PFSK-1 (cell line): ENCODE measurements around the gene CEP85L.

ENCODE experiments used
- FOXP2 ChIP-seq: optimal IDR thresholded peaks from 2 replicates; pipeline ENCODE3; 2011; ENCODE audit warnings: borderline replicate concordance, control low read depth, inconsistent platforms; ENCODE audit not compliant: insufficient read depth; ENCODE audit errors: extremely low read length, extremely low read depth
- POLR2AphosphoS5 ChIP-seq: IDR thresholded peaks from 2 replicates; pipeline ENCODE4 v1.6.1; 2012; ENCODE audit warnings: low read depth, mild to moderate bottlenecking, control low read depth, low read length, moderate library complexity
- SIN3A ChIP-seq: IDR thresholded peaks from 2 replicates; pipeline ENCODE4 v1.6.1; 2012; ENCODE audit warnings: mild to moderate bottlenecking, low read length, moderate library complexity, borderline replicate concordance; ENCODE audit not compliant: insufficient read depth
- TAF1 ChIP-seq: IDR thresholded peaks from 2 replicates; pipeline ENCODE4 v1.6.1; 2012; ENCODE audit warnings: low read length, control low read depth, borderline replicate concordance; ENCODE audit not compliant: insufficient read depth
- TF ChIP-seq, protein P1 (sequence below), 2 experiments: IDR thresholded peaks; 2 replicates each; pipeline versions ENCODE4 v1.6.1 to v1.8.0; 2011 to 2012; ENCODE audit warnings: low read depth in 2 of 2, low read length in 2 of 2, control low read depth in 1 of 2, inconsistent platforms in 1 of 2, mild to moderate bottlenecking in 1 of 2, moderate library complexity in 1 of 2; ENCODE audit not compliant: insufficient read depth in 1 of 2

Gene CEP85L

DNA sequence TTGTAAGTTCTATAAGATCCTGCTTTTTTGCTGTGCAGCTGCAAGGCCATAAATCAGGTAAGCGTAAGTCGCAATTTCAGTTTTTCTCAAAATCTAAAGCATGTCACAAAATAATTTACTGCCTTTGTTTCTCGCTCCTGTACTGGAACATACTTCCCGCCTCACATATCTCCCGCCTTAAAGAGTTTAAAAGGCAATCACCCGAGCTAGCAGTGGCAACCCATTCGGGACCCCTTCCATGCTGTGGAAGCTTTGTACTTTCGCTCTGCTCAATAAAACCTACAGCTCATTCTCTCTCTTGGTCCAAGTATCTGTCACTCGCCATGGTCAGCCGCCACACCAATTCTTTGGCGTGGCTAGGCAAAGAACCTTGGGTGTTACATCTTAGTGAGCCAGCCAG lies 34.0 kb downstream of the CEP85L start:
- TF ChIP-seq, protein P1, sequence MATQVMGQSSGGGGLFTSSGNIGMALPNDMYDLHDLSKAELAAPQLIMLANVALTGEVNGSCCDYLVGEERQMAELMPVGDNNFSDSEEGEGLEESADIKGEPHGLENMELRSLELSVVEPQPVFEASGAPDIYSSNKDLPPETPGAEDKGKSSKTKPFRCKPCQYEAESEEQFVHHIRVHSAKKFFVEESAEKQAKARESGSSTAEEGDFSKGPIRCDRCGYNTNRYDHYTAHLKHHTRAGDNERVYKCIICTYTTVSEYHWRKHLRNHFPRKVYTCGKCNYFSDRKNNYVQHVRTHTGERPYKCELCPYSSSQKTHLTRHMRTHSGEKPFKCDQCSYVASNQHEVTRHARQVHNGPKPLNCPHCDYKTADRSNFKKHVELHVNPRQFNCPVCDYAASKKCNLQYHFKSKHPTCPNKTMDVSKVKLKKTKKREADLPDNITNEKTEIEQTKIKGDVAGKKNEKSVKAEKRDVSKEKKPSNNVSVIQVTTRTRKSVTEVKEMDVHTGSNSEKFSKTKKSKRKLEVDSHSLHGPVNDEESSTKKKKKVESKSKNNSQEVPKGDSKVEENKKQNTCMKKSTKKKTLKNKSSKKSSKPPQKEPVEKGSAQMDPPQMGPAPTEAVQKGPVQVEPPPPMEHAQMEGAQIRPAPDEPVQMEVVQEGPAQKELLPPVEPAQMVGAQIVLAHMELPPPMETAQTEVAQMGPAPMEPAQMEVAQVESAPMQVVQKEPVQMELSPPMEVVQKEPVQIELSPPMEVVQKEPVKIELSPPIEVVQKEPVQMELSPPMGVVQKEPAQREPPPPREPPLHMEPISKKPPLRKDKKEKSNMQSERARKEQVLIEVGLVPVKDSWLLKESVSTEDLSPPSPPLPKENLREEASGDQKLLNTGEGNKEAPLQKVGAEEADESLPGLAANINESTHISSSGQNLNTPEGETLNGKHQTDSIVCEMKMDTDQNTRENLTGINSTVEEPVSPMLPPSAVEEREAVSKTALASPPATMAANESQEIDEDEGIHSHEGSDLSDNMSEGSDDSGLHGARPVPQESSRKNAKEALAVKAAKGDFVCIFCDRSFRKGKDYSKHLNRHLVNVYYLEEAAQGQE (IDR thresholded peaks at IDR 0.05; ENCODE audit: insufficient read depth in 1 of 2, low read depth in 2 of 2, low read length in 2 of 2) = no peak
- TF ChIP-seq FOXP2 (no peak), TAF1 (no peak), SIN3A (no peak), POLR2AphosphoS5 (no peak)

DNA sequence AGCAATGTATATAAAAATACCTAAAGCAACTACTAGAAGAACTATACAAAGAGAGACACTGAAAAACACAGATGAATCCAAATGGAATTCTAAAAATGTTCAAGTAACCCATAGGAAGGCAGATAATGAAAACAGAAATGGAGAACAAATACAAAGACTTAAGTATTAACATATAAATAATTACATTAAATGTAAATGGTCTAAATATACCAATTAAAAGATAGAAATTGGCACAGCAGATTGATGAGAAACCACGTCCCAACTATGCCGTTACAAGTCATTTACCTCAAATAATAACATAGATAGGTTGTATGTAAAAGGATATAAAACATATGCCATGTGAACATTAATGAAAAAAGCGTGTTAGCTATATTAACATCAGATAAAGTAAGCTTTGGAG lies 40.1 kb downstream of the CEP85L start:
- TF ChIP-seq FOXP2 (no peak), TAF1 (no peak), SIN3A (no peak), POLR2AphosphoS5 (no peak)
- TF ChIP-seq, protein P1 (IDR thresholded peaks at IDR 0.05; ENCODE audit: insufficient read depth in 1 of 2, low read depth in 2 of 2, low read length in 2 of 2) = no peak

DNA sequence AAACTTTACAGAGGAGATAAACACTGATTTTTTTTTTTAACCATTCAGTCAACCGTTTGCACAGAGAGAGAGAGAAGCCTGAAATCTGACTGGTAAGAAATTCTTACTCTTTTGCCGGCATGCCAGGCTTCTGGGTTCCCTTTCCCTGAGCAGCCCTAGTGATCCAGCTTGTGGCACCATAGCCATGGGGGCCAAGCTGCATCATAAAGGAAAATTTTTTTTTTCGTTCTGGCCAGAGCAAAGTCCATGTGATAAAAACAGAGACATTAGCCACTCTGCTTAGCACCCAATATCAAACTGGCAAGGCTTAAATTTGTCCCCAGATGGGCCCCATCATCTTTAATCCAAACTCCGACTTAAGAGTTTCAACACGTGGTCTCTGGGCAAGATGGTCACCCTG lies 44.5 kb downstream of the CEP85L start:
- TF ChIP-seq POLR2AphosphoS5 (no peak), SIN3A (no peak), FOXP2 (no peak), TAF1 (no peak)
- TF ChIP-seq, protein P1 (IDR thresholded peaks at IDR 0.05; ENCODE audit: insufficient read depth in 1 of 2, low read depth in 2 of 2, low read length in 2 of 2) = no peak

DNA sequence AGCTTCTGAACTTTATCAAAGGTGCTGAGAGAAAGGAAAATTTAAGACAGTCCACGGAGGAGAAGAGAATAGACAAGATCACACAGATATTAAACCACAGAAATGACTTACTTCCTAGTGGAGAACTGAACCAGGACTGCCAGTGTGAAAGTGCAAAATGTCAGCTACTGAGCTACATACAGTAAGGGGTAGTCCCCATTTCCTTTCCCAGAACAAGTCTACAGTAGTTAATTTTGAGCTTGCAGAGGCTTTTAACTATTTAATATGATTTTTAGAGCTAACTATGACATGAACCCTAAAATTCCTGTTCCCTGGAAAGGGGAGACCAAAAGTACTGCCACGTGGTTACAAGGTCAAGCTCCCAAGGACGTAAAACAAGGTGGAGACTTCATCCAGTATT lies 45.1 kb downstream of the CEP85L start:
- no peak for TF ChIP-seq POLR2AphosphoS5
- TF ChIP-seq FOXP2 = no peak
- TF ChIP-seq, protein P1 (IDR thresholded peaks at IDR 0.05; ENCODE audit: insufficient read depth in 1 of 2, low read depth in 2 of 2, low read length in 2 of 2) = no peak
- TF ChIP-seq TAF1 = no peak
- TF ChIP-seq SIN3A = no peak

DNA sequence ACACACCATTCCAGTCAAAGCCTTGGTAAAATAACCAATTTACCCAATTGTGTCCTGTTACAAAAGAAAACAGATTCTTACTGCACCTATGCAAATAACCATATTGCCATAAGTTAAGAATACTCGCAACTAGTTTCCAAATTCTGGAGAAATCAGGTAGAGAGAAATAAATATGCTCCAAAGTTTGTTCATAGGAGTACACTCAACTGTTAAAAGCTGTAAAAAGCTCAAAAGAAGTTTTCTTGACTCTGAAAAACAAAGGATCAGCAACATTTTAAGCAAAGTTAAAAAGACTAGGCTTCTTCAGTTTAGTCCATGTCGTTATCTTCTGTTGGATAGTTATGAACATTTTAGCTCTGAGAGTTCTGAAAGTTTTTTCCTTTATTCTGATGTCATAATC lies 48.0 kb downstream of the CEP85L start:
- TF ChIP-seq FOXP2 (no peak), POLR2AphosphoS5 (no peak), SIN3A (no peak), TAF1 (no peak)
- TF ChIP-seq, protein P1 (IDR thresholded peaks at IDR 0.05; ENCODE audit: insufficient read depth in 1 of 2, low read depth in 2 of 2, low read length in 2 of 2) = no peak
